GM20431 (cell line): ENCODE data around the gene CRYBG1.
"Not testable (repeated sequence)": the region's sequence is repeated elsewhere in the genome, so short reads cannot be mapped to it uniquely, and the experiment has no call there.

Experiments used
- in situ Hi-C: fragments of 300-500 bp; cut with MseI, MboI; formaldehyde crosslinking; loops from one replicate; pipeline ENCODE4 v1.15.0; 2020; ENCODE audit warnings: low sequenced_read_pairs; ENCODE audit not compliant: unreplicated experiment

The CRYBG1 gene

DNA sequence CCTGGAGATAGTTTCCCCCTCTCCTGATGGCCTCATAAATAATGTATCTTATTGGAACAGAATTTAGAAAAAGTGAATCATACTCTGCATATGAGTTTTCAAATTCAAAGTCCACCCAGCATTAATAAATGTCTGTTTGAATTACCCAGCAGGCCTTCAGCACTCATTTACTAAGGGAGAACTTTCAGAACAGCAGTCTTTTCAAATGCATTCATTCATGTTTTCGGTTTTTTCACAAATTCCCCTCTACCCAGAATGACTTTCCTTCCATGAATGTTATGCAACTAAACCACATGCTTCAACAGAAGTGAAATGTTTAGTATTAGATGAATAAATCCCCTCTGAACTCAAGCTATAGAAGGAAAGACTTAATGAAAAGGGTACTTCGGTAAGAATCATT lies 176.3 kb downstream of the CRYBG1 start:
- in situ Hi-C loops, result no loop called here

GRCh38 chr6:106537662-106538061 lies 177.1 kb downstream of the CRYBG1 start:
- in situ Hi-C loops, result no loop called here

DNA sequence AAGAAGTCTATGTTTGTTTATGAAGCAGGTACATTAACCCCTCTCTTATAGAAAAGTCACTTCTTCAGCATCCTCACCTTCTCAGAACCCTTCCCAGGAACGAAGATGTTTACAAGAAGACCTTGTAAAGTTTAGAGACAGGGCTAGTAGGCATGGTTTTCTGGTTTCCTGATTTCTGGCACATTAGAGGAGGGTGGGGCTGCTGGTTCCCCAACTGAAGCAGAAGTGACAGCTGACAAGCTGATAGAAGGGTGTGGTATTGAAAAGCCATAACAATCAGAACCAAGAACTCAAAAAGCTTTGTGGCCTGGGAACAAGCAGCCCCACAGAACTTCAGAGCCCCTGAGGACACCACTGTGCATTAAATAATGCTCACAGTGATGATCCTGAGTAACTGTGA lies 177.6 kb downstream of the CRYBG1 start:
- in situ Hi-C loops, result no loop called here

- in situ Hi-C loops, result no loop called here
Observed at GRCh38 chr6:106539936-106540335, 179.4 kb downstream of the CRYBG1 start.

DNA sequence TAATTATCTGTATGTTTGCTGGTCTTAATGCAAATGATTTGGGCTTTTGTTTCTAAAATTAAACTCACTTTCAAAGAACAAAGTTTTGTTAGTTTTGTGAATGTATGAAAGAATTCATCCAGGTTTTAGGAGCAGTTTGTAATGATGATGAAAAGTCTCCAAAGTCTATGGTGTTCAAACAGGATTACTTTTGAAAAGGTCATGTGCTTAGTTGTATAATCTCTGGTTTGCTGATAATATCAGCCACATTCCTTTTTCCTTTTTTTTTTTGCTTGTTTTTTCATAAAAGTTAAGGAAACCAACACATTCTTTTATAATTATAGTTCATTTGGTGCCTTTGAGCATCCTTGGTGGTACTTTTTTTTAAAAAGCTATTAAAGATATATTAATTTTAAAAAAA lies 179.9 kb downstream of the CRYBG1 start:
- in situ Hi-C loops, result no loop called here

GRCh38 chr6:106540907-106541306 lies 180.4 kb downstream of the CRYBG1 start:
- in situ Hi-C loops, result no loop called here

DNA sequence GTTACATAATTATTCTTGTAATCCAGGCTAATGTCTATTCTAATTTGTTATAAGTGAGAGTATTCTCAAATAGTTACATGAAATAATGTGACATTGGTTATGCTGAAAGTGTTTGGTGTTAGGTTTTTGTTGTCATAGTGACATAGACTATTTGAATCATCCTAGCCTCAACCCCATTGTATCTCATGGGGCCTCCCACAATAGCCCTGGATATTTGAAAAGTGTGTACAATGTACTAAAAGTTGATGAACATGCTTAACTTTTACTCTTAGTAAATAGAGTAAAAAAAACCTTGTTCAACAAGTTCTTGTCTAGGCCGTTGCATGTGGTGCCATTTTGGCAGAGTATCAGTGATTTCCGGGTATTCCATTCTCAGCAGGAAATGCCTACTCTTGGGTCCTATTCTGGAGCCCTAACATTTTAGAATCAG lies 185.8 kb downstream of the CRYBG1 start:
- in situ Hi-C loops, result no loop called here

GRCh38 chr6:106546691-106547414 lies 186.3 kb downstream of the CRYBG1 start:
- in situ Hi-C loops, result no loop called here

DNA sequence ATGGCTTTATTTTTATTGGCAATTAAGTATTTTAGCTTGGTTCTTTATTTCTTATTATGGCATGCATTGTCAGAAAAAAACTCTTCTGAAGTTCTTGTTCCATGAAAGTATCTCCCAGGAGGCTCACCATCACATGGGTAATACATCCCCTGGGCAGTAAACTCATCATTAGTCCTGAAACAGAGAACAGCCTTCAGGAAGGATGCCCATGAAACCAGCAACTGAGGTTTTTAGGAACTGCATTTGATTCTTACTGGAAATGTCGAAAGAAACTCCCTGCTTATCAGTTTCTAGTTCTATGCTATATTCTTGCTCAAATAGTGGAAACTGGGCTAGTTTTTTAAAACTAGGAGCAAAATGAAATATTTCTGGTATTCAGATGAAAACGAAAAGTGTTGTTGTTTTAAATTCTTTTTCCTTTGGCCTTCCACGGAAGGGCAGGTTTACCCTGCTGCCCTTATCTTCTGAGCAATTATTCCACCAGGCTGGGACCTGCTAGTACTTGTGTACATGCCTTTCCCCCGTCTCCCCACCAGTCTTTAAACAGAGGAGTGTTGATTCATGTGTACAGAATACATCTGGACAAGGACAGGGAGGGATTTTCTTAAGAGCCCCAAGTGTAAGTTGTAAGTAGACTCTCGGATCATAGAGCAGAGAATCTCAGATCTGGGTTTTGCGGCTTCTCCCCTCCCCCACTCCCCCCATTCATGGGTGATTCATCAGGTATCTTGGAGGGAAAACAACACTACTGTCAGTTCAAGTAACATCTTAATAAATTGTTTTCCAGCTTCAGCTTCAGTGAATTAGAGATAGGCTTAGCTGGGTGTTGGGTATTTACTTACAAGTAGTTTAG lies 187.3 kb downstream of the CRYBG1 start:
- in situ Hi-C loops, result no loop called here

- in situ Hi-C loops, result not testable (repeated sequence)
Observed at GRCh38 chr6:106548926-106549455, 188.5 kb downstream of the CRYBG1 start.

DNA sequence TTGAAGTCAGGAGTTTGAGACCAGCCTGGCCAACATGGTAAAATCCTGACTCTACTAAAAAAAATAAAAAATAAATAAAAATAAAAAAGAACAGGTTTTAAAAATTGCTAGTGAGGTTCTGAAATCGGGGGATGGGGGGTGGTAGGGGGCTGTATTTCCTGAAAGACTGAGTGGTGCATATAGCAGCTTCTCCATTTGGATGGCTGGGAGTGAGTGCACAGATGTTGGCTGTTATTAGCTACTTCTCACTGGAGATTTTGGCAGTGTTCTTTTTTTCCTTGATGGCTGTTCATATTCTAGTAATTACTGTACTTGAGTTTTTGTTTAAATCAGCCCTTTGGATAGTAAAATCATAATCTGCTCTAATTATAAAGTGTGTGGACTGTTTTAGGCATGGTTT lies 189.0 kb downstream of the CRYBG1 start:
- in situ Hi-C loops, result no loop called here

DNA sequence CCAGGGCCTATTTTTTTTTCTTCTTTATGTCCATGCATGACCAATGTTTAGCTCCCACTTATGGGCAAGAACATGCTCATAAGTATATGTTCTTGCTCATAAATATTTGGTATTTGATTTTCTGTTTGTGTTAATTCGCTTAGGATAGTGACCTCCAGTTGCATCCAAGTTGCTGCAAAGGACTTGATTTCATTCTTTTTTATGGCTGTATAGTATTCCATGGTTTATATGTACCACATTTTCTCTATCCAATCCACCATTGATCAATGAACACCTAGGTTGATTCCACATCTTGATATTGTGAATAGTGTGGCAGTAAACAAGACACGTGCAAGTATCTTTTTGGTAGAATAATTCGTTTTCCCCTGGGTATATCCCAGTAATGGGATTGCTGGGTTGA lies 190.6 kb downstream of the CRYBG1 start:
- in situ Hi-C loops, result loop anchor here (25.0 kb wide), 1 partner anchor 214 kb away; the partner anchor contains the start of gene ATG5

DNA sequence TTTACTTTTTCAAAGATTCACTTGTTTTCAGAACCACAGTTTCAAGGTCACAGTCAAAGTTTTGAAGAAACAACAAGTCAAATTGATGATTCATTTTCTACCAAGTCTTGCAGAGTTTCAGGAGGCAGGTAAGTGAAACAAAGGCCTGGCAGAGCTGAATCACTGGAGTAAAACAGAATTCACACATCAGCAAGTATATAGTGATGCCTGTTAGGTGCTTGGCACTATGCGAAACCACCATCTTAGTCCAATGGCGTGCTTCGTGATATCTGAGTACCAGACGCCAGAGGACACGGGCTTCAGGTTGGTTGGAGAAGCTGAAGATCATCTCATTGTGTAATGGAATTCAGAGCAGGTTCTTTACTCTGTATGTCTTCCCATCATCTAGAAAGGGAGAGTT lies 192.9 kb downstream of the CRYBG1 start:
- in situ Hi-C loops, result loop anchor here (25.0 kb wide), 1 partner anchor 216 kb away; the partner anchor contains the start of gene ATG5

GRCh38 chr6:106555767-106556166 lies 195.2 kb downstream of the CRYBG1 start:
- in situ Hi-C loops, result loop anchor here (25.0 kb wide), 1 partner anchor 218 kb away; the partner anchor contains the start of gene ATG5

DNA sequence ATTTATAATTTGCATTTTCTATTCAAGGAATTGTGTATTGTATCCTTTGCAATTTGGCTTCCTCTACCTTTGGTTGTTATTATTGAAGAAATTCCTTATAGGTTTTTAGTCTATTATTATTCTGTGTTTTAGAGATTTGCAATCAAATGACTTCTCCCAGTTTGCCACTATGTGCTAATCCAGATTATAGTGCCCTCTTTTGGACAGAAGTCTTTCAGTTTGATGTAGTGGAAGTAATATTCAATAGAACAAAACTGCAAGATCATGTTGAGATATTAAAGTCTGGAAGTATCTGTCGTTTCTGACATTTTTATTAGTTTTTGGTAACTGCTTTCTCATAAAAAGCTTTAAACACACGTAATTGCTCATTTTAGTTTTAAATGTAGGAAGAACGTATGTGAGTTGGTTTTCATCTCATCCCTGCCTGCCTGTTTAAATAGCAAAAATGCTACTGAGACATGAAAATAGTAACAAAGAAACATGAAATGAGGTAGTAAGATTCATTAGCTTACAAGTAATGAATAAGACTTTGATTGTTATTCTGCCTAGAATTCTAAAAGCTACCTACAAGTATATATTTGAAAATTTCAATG lies 195.9 kb downstream of the CRYBG1 start:
- in situ Hi-C loops, result loop anchor here (25.0 kb wide), 1 partner anchor 219 kb away; the partner anchor contains the start of gene ATG5

GRCh38 chr6:106557837-106558236 lies 197.3 kb downstream of the CRYBG1 start:
- in situ Hi-C loops, result loop anchor here (25.0 kb wide), 1 partner anchor 221 kb away; the partner anchor contains the start of gene ATG5

GRCh38 chr6:106558364-106558763 lies 197.8 kb downstream of the CRYBG1 start:
- in situ Hi-C loops, result loop anchor here (25.0 kb wide), 1 partner anchor 221 kb away; the partner anchor contains the start of gene ATG5

- in situ Hi-C loops, result loop anchor here (10.0 to 25.0 kb wide), 2 partner anchors 115 to 222 kb away; partner anchors contain the start of gene ATG5
Observed at GRCh38 chr6:106559659-106560058, 199.1 kb downstream of the CRYBG1 start.

- in situ Hi-C loops, result loop anchor here (10.0 to 25.0 kb wide), 2 partner anchors 116 to 224 kb away; partner anchors contain the start of gene ATG5
Observed at GRCh38 chr6:106560996-106561685, 200.6 kb downstream of the CRYBG1 start.
